NOMO-1 treated with DMSO at 0.1 percent for 48 hours (cell line): ENCODE data around the gene PRSS33.
A peak's percentile ranks its signal among the peaks of the same experiment; 100 is the strongest.

ENCODE experiments used
- DNase-seq: peaks from one replicate; lab custom pipeline; 2025; ENCODE audit not compliant: unreplicated experiment; lab: John Stamatoyannopoulos, UW

The PRSS33 gene

GRCh38 chr16:2765462-2766404 is 21.6 kb downstream of the PRSS33 start:
- no peak for DNase-seq

- no peak for DNase-seq
Measured at GRCh38 chr16:2764718-2765117, 22.6 kb downstream of the PRSS33 start.

GRCh38 chr16:2763173-2763572 is 24.2 kb downstream of the PRSS33 start:
- DNase-seq: no peak

GRCh38 chr16:2762711-2763110 is 24.6 kb downstream of the PRSS33 start:
- DNase-seq: no peak

DNA sequence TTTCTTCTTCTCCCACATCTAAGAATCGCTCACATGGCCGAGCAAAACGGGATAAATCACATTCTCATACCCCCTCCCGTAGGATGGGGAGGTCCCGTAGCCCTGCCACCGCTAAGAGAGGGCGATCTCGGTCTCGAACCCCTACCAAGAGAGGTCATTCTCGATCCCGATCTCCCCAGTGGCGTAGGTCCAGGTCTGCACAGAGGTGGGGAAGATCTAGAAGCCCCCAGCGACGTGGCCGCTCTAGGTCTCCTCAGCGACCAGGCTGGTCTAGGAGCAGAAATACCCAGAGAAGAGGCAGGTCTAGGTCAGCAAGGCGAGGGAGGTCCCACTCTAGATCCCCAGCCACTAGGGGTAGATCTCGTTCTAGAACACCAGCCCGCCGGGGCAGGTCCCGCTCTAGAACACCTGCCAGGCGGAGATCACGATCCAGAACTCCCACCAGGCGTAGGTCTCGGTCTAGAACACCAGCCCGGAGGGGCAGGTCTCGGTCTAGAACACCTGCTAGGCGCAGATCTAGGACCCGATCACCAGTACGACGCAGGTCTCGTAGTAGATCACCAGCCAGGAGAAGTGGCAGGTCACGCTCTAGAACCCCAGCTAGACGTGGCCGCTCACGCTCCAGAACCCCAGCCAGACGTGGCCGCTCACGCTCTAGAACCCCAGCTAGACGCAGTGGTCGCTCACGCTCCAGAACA is 25.3 kb downstream of the PRSS33 start:
- no peak for DNase-seq

- DNase-seq: no peak
Measured at GRCh38 chr16:2761472-2761871, 25.9 kb downstream of the PRSS33 start.

DNA sequence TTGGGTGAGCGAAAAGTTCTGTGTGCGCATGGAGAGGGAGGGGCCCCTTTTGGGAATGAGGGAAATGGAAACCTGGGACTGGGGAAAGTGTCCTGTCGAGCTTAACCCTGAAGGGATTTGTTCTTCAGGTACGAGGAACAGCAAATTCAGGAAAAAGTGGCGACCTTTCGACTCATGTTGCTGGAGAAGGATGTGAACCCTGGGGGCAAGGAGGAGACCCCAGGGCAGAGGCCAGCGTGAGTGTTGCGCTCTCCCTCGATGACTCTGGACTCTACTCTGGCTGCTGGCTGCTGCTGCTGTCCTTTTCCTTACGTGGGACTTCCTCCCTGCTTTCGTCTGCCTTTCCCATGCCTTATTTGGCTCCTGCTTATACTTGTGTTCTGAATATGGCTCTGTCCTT is 30.0 kb downstream of the PRSS33 start:
- DNase-seq: no peak

GRCh38 chr16:2756288-2757015 is 30.9 kb downstream of the PRSS33 start:
- no peak for DNase-seq

DNA sequence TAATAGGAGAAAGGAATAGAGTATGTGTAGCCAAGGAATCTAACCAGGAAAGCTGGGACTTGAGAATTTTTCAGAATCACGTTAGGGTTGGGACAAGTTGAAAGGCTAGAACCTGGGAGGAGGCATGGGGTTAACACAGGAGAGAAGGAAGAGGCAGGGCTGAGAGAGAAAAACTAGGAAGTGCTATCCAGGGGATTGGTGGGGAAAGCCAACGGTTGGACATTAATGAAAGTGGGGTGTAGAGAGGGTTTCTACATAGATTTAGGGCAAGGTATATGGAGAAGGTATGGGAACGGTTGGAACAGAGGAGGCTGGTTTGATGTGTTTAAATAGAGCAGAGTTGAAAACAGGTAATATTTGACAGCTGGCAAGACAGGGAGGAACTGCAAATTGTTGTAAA is 32.2 kb downstream of the PRSS33 start:
- DNase-seq: no peak

DNA sequence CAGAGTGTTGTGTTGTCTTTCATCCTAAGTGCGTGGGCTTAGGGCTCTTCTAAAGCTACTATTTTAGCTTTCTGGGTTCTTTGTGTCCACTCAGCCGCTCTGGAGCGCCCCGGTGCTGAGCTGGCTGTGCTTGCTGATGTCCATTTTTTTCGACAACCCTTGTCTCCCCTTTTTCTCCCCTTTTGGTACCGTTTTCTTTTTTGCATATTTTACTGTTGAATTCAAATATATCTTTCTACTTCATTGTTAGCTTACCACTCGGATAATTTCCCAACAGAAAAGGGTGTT is 33.7 kb downstream of the PRSS33 start:
- DNase-seq: no peak

DNA sequence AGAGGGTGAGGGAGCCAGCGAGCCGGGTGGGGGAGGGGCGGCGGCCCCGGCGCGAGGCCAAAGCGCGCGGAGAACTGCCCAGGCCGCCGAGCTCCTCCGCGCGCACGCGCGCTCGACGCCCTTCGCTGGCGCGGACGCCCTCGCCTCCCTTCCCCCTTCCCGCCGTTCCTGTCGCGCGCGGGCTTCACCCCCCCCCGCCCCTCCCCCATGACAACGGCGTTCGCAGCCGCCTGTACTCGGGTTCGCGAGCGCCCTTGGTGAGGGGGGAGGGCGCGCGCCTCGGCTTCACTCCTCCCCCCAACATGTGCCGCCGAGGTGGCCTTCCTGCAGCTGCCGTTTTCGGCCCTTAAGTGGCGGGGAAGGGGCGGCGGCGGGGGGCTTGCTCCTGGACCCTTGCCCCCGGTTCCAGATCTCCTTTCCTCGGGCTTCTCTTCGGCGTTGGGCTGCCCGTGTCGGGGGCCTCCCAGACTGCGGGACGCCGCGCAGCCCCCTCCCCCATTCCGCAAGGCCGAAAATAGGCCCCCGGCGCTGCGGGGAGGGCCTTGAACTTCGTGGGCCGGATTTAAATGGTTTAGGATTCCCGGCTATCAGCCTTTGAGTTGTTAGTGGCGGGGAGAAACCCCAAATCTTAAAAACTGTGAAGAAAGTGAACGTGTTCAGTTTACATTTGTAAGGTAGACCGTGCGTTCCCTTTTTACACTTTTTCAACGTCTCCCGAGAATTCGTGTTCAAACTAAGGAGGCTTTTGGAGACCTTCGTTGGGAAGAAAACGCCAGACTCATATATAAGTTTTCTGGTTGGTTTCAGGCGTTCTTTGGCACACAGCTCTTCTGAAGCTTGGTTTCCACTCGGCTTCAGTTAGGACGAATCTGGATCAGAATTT is 34.3 kb downstream of the PRSS33 start:
- peak; percentile 62 for DNase-seq

- peak; percentile 96 for DNase-seq
Measured at GRCh38 chr16:2752035-2752849, 35.1 kb downstream of the PRSS33 start, which contains the start of gene SRRM2. SRRM2 (plus strand) TSS chr16:2752638; CDS start chr16:2756365, 3,727 bp downstream.

GRCh38 chr16:2751577-2752034 is 35.8 kb downstream of the PRSS33 start:
- no peak for DNase-seq

DNA sequence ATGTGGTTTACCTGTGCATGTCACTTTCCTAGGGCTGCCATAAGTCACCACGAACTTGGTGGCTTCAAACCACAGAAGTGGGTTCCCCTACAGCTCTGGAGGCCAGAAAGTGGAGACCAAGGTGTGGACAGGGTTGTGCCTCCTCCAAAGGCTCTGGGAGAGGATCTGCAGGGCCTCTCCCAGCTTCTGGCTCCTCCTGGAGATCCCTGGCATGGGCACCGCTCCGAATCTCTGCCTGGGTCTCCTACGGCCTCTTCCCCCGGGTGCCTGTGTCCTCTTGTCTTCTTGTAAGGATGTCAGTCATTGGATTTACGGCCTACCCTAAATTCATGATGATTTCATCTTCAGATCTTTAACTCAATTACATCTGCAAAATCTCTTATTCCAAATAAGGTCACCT is 37.4 kb downstream of the PRSS33 start:
- no peak for DNase-seq

- no peak for DNase-seq
Measured at GRCh38 chr16:2749476-2749875, 37.9 kb downstream of the PRSS33 start.

DNA sequence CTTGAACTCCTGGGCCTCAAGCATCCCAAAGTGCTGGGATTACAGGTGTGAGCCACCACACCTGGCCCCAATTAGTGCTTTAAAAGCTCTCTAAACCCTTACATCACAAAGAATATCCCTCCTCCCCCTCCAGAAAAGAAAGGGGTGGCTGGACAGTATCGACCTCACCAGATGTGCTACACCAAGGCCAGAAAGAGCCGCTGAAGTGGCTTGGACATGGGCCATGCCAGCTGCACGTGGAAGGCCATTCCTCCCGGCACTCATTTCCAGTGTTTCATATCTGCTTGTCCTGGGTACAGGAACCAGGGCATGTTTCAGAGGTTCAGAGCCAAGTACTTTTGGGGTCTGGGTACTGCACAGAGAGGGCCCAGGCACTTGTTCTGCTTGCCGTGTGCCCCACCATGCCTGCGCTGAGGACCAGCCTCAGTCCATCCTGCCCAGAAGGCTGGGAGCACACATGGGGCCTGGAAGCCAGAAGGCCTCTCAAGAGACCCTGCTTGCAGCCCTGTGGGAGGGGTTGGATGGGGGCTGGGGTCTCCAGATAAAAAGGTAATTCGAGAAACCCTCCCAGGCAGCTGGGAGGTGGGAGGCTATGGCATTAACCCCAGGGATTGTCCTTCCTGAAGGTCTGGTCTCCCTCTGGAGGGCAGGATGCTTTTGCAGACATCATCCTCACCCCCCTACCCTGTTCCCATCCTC is 38.5 kb downstream of the PRSS33 start:
- no peak for DNase-seq

DNA sequence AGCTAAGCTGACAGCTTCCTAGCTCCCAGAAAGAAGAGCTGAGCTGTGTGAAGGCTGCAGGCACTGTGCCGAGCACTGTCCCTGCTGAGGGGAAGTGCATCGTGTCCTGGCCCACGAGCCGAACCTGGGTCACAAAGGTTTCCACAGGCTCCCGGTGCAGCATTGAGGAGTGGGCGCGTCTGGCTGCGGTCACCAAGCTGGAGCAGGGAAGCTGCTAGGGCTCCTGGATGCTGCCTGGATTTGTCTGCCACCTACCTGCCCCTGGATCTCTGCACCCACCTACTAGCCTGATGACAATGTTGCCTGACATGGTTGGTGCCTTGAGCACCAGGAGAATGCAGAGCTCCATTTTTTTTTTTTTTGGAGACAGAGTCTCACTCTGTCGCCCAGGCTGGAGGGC is 41.4 kb downstream of the PRSS33 start:
- DNase-seq: no peak

DNA sequence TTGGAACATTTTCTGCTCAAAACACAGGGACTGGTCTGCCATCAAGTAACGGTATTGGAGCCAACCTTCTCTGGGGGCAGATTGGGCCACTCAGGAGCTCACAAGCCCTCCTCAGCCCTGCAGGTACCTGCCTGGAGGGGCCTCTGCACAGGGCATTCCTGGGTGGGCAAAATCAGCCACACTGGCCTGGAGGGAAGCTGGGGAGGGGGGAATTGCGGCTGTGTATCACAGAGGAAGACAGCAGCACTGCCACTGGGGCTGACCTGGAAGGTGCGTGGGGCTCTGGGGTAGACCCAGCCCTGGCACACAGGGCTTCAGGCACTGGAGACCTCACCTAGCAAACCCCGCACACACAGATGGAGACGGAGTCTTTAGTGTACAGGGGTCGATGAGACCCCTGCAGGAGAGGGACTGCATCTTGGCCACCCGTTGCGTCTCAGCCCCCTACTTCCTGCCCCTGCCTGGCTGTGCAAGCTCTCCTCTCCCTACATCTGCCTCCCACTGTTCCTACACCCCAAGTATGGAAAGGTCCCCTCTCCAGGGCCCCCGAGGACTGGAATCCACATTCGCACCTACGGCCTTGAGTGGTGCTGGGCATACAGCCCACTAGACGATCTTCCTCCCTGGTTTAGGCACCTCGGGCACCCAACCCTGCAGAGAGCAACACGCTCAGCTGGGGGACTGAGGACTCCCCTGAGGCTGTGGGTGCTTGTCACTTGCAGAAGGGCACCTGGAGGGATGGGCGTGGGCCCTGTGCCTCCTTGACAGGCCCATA is 42.1 kb downstream of the PRSS33 start:
- no peak for DNase-seq
